Spleen (tissue), 11 donors: ENCODE data around the gene PPEF1. TPM values are rescaled to one million over a fixed set of nuclear protein-coding genes. Genes with fewer than 3 reads are reported as not detected.
"Not testable (repeated sequence)": the region's sequence is repeated elsewhere in the genome, so short reads cannot be mapped to it uniquely, and the experiment has no call there.

Experiments used
- DNase-seq: peaks from one replicate; pipeline ENCODE4 v3.0.0-alpha.2; 2020
- H3K27ac ChIP-seq, 8 donors: fragments of 200-600 bp; sonication (generic) in 7 of 8; 1 replicate in 4 of 8; 2 replicates in 4 of 8; pipeline versions ENCODE4 v1.5.0 to v1.8.0; 2016 to 2021; ENCODE audit warnings: inconsistent platforms in 4 of 8, mild to moderate bottlenecking in 4 of 8, moderate library complexity in 1 of 8
- H3K27me3 ChIP-seq, 7 donors: fragments of 200-600 bp; sonication (generic) in 6 of 7; replicated peaks in 1 of 7; 1 replicate in 4 of 7; 2 replicates in 3 of 7; pipeline versions ENCODE4 v1.5.0 to v1.8.0; 2016 to 2021; ENCODE audit warnings: inconsistent platforms in 3 of 7, mild to moderate bottlenecking in 1 of 7
- H3K36me3 ChIP-seq, 6 donors: fragments of 200-600 bp; sonication (generic) in 5 of 6; 1 replicate in 4 of 6; 2 replicates in 2 of 6; pipeline versions ENCODE4 v1.5.0 to v1.8.0; 2016 to 2021; ENCODE audit warnings: inconsistent platforms in 2 of 6
- H3K4me1 ChIP-seq, 6 donors: fragments of 200-600 bp; sonication (generic) in 5 of 6; 1 replicate in 3 of 6; 2 replicates in 3 of 6; pipeline versions ENCODE4 v1.5.0 to v1.8.0; 2016 to 2021; ENCODE audit warnings: inconsistent platforms in 3 of 6
- H3K4me3 ChIP-seq, 8 donors: fragments of 200-600 bp; sonication (generic) in 7 of 8; 1 replicate in 4 of 8; 2 replicates in 4 of 8; pipeline versions ENCODE4 v1.5.0 to v1.8.0; 2016 to 2021; ENCODE audit warnings: inconsistent platforms in 4 of 8, mild to moderate bottlenecking in 4 of 8, moderate library complexity in 2 of 8
- H3K9me3 ChIP-seq, 8 donors: fragments of 200-600 bp; sonication (generic) in 7 of 8; 1 replicate in 4 of 8; 2 replicates in 4 of 8; pipeline versions ENCODE4 v1.5.0 to v1.8.0; 2016 to 2021; ENCODE audit warnings: inconsistent platforms in 4 of 8
- POLR2A ChIP-seq, 3 donors: fragments of 450-650 bp; IDR thresholded peaks; one replicate each; pipeline ENCODE4 v1.5.1; 2017; ENCODE audit warnings: antibody characterized with exemption in 3 of 3, mild to moderate bottlenecking in 1 of 3
- POLR2AphosphoS5 ChIP-seq, 3 donors: sonication (generic); formaldehyde crosslinking; IDR thresholded peaks; one replicate each; pipeline ENCODE4 v1.5.1; 2017; ENCODE audit warnings: antibody characterized with exemption in 3 of 3
- WGBS, 5 donors: extraction: QIAGEN DNeasy Blood & Tissue Kit in 3 of 5; methylation state at CpG; one replicate each; pipeline versions ENCODE4 v1.1.5 to v1.1.7; 2013 to 2018; 5-methylcytosine and 5-hydroxymethylcytosine counted together
- intact Hi-C: fragments of 100-400 bp; cut with DNase I; formaldehyde crosslinking; loops from one replicate; pipeline ENCODE4 v1.15.0; 2023; ENCODE audit warnings: low total_unique reads
- polyA plus RNA-seq, 3 donors: library from polyadenylated mRNA; stranded (reverse); fragments of 200-250 nt; gene quantifications; one replicate each; pipeline ENCODE4 v1.2.1, GENCODE V29; 2013
- total RNA-seq, 7 donors: library from RNA; depleted of rRNA in 3 of 7; stranded (reverse); fragments of >200 nt in 3 of 7; fragmentation: NEBNext Ultra II Directional in 4 of 7; extraction: Animal tissue kit (Norgen Biotek cat#: 25700) in 4 of 7; gene quantifications; one replicate each; pipeline versions ENCODE4 v1.1.0 to v1.2.1, GENCODE V29; 2016 to 2021
- TF ChIP-seq, protein P1 (sequence below), 11 experiments: fragments of 200-600 bp in 7 of 11; fragments of 450-650 bp in 4 of 11; sonication (generic) in 4 of 11; IDR thresholded peaks in 8 of 11; conservative IDR thresholded peaks in 3 of 11; 1 replicate in 7 of 11; 2 replicates in 4 of 11; pipeline versions ENCODE4 v1.4.0 to v1.8.0; 2016 to 2021; ENCODE audit warnings: antibody characterized with exemption in 11 of 11, inconsistent platforms in 4 of 11, mild to moderate bottlenecking in 1 of 11
- donor health status: healthy with polysubstance abuse.
- donor health status: DM: no; HTN: no; CAD: no; lungs with moderate emphysema.
- donor health status: DM: no; HTN: no; CAD: no.
- donor health status: Bipolar disorder and iron deficiency.
- donor health status: healthy.
- donor health status: DM: no; HTN: no; CAD: no.
- donor health status: DM: yes; HTN: yes; CAD: no.

PPEF1 gene
- total and polyA plus RNA-seq, 10 donors, result 0.10 to 2.7 (median 0.41) TPM; not detected in 4

DNA sequence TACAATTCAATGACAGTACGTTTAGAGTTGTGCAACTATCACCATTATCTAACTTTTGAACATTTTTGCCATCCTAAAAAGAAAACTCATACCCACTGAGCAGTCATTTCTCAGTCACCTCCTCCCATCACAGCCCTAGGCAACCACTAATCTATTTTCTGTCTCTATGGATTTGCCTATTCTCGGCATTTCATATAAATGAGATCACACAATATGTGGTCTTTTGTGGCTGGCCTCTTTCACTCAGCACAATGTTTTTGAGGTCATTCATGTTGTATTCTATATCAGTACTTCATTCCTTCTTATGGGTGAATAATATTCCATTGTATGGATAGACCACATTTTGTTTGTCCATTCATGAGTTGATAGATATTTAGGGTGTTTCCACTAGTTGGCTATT, 103.0 kb downstream of the PPEF1 start:
- DNase-seq, result no peak
- no peaks in the 10 kb centered on the region for H3K9me3 ChIP-seq
- no peak overlapping the region for H3K27ac ChIP-seq
- no peaks in the 10 kb centered on the region for H3K4me1 ChIP-seq
- WGBS, 5 donors, result 61 to 85% (median 72%) methylated on average over 2 of the region's 2 CpGs
- H3K27me3 ChIP-seq, result no peaks in the 10 kb centered on the region
- TF ChIP-seq, protein P1, sequence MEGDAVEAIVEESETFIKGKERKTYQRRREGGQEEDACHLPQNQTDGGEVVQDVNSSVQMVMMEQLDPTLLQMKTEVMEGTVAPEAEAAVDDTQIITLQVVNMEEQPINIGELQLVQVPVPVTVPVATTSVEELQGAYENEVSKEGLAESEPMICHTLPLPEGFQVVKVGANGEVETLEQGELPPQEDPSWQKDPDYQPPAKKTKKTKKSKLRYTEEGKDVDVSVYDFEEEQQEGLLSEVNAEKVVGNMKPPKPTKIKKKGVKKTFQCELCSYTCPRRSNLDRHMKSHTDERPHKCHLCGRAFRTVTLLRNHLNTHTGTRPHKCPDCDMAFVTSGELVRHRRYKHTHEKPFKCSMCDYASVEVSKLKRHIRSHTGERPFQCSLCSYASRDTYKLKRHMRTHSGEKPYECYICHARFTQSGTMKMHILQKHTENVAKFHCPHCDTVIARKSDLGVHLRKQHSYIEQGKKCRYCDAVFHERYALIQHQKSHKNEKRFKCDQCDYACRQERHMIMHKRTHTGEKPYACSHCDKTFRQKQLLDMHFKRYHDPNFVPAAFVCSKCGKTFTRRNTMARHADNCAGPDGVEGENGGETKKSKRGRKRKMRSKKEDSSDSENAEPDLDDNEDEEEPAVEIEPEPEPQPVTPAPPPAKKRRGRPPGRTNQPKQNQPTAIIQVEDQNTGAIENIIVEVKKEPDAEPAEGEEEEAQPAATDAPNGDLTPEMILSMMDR (IDR thresholded peaks at IDR 0.05 in 8 of 11, conservative IDR thresholded peaks at IDR 0.05 in 3 of 11), result no peak
- no peak for TF ChIP-seq POLR2AphosphoS5 (IDR thresholded peaks at IDR 0.05)
- TF ChIP-seq POLR2A (IDR thresholded peaks at IDR 0.05), result no peak
- no peaks in the 10 kb centered on the region for H3K36me3 ChIP-seq
- intact Hi-C loops, result no loop called here
- no peak overlapping the region for H3K4me3 ChIP-seq

DNA sequence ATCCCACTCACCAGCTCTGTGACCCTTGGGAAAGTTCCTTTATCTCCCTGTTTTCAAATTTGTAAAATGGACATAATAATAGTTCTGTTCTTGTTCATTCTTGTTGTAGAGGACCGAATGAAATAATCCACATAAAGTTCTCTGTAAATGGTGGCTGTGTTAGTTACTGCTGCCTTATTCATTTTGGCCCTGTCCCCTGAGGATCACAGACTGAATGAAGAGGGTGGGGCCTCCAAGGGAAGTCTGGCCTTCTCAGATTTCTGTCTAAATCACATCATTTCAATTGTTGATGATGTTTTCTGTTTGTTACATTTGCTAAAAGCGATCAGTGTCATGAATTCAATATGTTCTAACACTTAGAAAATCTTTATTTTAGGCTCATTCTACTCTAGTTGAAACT, 117.9 kb downstream of the PPEF1 start:
- Histone ChIP-seq H3K27me3 (no peaks in the 10 kb centered on the region), H3K4me3 (no peak overlapping the region), H3K36me3 (no peaks in the 10 kb centered on the region), H3K27ac (no peak overlapping the region), H3K9me3 (peaks cover 0 to 5% (median 0%) of the 10 kb centered on the region in 8 donors), H3K4me1 (no peaks in the 10 kb centered on the region)
- 69 to 95% (median 90%) methylated on average over 2 of the region's 2 CpGs for WGBS, 5 donors
- no peak for DNase-seq
- intact Hi-C loops, result no loop called here
- TF ChIP-seq POLR2AphosphoS5 (IDR thresholded peaks at IDR 0.05), result no peak
- TF ChIP-seq, protein P1 (IDR thresholded peaks at IDR 0.05 in 8 of 11, conservative IDR thresholded peaks at IDR 0.05 in 3 of 11), result no peak
- TF ChIP-seq POLR2A (IDR thresholded peaks at IDR 0.05), result no peak

GRCh38 chrX:18828832-18829404, 121.5 kb downstream of the PPEF1 start:
- Histone ChIP-seq H3K27ac (no peak overlapping the region), H3K27me3 (no peaks in the 10 kb centered on the region), H3K9me3 (peaks cover 0 to 5% (median 0%) of the 10 kb centered on the region in 8 donors), H3K36me3 (no peaks in the 10 kb centered on the region), H3K4me1 (no peaks in the 10 kb centered on the region), H3K4me3 (no peak overlapping the region)
- DNase-seq, result no peak
- 67 to 95% (median 94%) methylated on average over 1 of the region's 1 CpG for WGBS, 5 donors
- intact Hi-C loops, result no loop called here
- TF ChIP-seq, protein P1 (IDR thresholded peaks at IDR 0.05 in 8 of 11, conservative IDR thresholded peaks at IDR 0.05 in 3 of 11), result no peak
- no peak for TF ChIP-seq POLR2A (IDR thresholded peaks at IDR 0.05)
- TF ChIP-seq POLR2AphosphoS5 (IDR thresholded peaks at IDR 0.05), result no peak

DNA sequence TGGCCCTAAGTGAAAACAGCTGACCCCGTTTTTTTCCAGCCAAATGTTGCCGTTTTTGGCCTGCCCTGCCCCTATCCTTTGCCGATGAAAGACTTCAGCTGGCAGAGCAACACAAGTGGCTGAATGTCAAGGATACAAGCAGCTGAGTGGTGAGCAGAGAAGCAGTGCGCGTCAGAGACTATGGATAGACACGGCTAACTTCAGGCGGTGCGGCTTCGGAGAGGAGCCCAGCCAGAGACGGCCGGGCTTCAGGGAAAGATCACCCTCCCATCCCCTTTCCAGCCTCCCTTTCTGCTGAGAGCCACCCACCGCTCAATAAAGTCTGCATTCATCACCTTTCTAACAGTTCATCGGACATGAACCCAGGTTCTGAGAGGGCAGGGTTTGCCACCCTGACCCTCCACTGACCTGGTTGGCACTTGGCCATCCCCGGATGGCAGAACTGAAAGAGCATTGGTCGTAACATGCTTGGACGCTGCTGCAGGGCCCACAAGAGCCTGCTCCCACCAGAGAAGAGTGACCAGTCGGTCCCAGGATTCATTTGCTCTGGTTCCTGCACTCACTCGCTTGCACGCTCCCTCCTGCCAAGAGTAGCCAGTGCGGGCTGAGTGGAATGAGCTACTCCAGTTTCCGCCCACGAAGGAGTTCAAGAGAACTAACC, 125.8 kb downstream of the PPEF1 start:
- DNase-seq, result no peak
- WGBS, 5 donors, result 68 to 79% (median 71%) methylated on average over 13 to 22 of the region's 22 CpGs
- Histone ChIP-seq H3K4me3 (peak overlapping the region in 2 of 8 donors; percentile 6 to 35), H3K9me3 (peaks cover 0 to 5% (median 0%) of the 10 kb centered on the region in 8 donors), H3K36me3 (no peaks in the 10 kb centered on the region), H3K27ac (peak overlapping the region in 7 of 8 donors; percentile 41 to 74 (median 62)), H3K4me1 (no peaks in the 10 kb centered on the region), H3K27me3 (no peaks in the 10 kb centered on the region)
- intact Hi-C loops, result no loop called here
- TF ChIP-seq, protein P1 (IDR thresholded peaks at IDR 0.05 in 8 of 11, conservative IDR thresholded peaks at IDR 0.05 in 3 of 11), result no peak
- TF ChIP-seq POLR2AphosphoS5 (IDR thresholded peaks at IDR 0.05) (peak; percentile 27 to 60 (median 39)), POLR2A (IDR thresholded peaks at IDR 0.05) (no peak)

DNA sequence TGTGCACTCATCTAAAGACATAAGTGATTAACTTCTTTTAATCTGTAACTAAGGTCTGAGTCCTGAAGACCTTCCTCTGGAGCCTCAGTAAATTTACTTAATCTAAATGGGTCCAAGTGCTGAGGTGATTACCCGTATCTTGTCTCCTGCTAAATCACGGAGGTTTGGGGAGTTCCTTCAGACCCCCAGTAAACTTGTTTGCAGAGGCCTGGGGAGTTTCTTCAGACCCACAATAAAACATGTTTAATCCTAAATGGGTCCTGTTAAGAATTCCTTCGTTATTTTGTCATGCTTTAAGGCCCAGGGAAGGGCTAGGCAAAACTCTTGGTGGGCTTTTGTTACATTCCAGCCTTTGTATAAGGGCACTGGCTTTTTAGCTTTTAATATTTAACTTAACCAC, 140.5 kb downstream of the PPEF1 start:
- DNase-seq, H3K27me3 ChIP-seq, H3K36me3 ChIP-seq, H3K4me1 ChIP-seq, H3K27ac ChIP-seq, H3K4me3 ChIP-seq, intact Hi-C loops, H3K9me3 ChIP-seq: not testable (repeated sequence)
- 69 to 96% (median 88%) methylated on average over 3 of the region's 3 CpGs for WGBS, 5 donors
